Measurements from ENCODE around the gene MIP.
"Not testable (repeated sequence)": the region's sequence is repeated elsewhere in the genome, so short reads cannot be mapped to it uniquely, and the experiment has no call there.

Gene MIP

GRCh38 chr12:56454557-56454956 lies at the start of gene MIP:
MIP (minus strand) TSS chr12:56454657; CDS start chr12:56454613, 44 bp downstream.
- no peak for DNase-seq (ENCODE audit: low read depth in 2 of 2)

GRCh38 chr12:56499879-56500278 lies 45.4 kb upstream of the MIP start:
- DNase-seq (ENCODE audit: low read depth in 2 of 2), result not testable (repeated sequence)

GRCh38 chr12:56499452-56499851 lies 45.0 kb upstream of the MIP start:
- not testable (repeated sequence) for DNase-seq (ENCODE audit: low read depth in 2 of 2)

- not testable (repeated sequence) for DNase-seq (ENCODE audit: low read depth in 2 of 2)
These were observed 43.9 kb upstream of the MIP start for GRCh38 chr12:56498126-56498902.

- peak; percentile 32 to 57 for DNase-seq (ENCODE audit: low read depth in 2 of 2)
These were observed 42.2 kb upstream of the MIP start for GRCh38 chr12:56496704-56497103.

GRCh38 chr12:56494481-56494880 lies 40.0 kb upstream of the MIP start:
- not testable (repeated sequence) for DNase-seq (ENCODE audit: low read depth in 2 of 2)

- DNase-seq (ENCODE audit: low read depth in 2 of 2), result not testable (repeated sequence)
These were observed 39.6 kb upstream of the MIP start for GRCh38 chr12:56494106-56494415.

- DNase-seq (ENCODE audit: low read depth in 2 of 2), result not testable (repeated sequence)
These were observed 39.1 kb upstream of the MIP start for GRCh38 chr12:56493409-56494105.

- DNase-seq (ENCODE audit: low read depth in 2 of 2), result no peak
These were observed 35.9 kb upstream of the MIP start for GRCh38 chr12:56490360-56490759.

- DNase-seq (ENCODE audit: low read depth in 2 of 2), result peak; percentile 40 to 53
These were observed 33.8 kb upstream of the MIP start, which contains the start of gene GLS2 for GRCh38 chr12:56488041-56488955. GLS2 (minus strand) TSS chr12:56488161; CDS start chr12:56488118, 43 bp downstream.

GRCh38 chr12:56487448-56488040 lies 33.1 kb upstream of the MIP start:
- no peak for DNase-seq (ENCODE audit: low read depth in 2 of 2)

- no peak for DNase-seq (ENCODE audit: low read depth in 2 of 2)
These were observed 32.2 kb upstream of the MIP start for GRCh38 chr12:56486694-56487093.

GRCh38 chr12:56484566-56484965 lies 30.1 kb upstream of the MIP start:
- no peak for DNase-seq (ENCODE audit: low read depth in 2 of 2)

GRCh38 chr12:56479625-56480024 lies 25.2 kb upstream of the MIP start:
- DNase-seq (ENCODE audit: low read depth in 2 of 2), result no peak

GRCh38 chr12:56477521-56478225 lies 23.2 kb upstream of the MIP start:
- no peak for DNase-seq (ENCODE audit: low read depth in 2 of 2)

- no peak for DNase-seq (ENCODE audit: low read depth in 2 of 2)
These were observed 22.5 kb upstream of the MIP start for GRCh38 chr12:56476972-56477432.

GRCh38 chr12:56476143-56476542 lies 21.7 kb upstream of the MIP start:
- no peak for DNase-seq (ENCODE audit: low read depth in 2 of 2)

- no peak for DNase-seq (ENCODE audit: low read depth in 2 of 2)
These were observed 19.9 kb upstream of the MIP start for GRCh38 chr12:56474389-56474788.

- DNase-seq (ENCODE audit: low read depth in 2 of 2), result no peak
These were observed 14.8 kb upstream of the MIP start for GRCh38 chr12:56469007-56469930.
